GM12892 (cell line): Measurements from ENCODE around the gene C10orf143.

ENCODE experiments used
- POLR2A ChIP-seq: IDR thresholded peaks from 2 replicates; pipeline ENCODE4 v1.6.1; 2011; ENCODE audit warnings: low read depth, low read length, control low read depth
- POLR2AphosphoS5 ChIP-seq: IDR thresholded peaks from 2 replicates; pipeline ENCODE4 v1.6.1; 2011; ENCODE audit warnings: low read depth, low read length, control low read depth
- TAF1 ChIP-seq: IDR thresholded peaks from 2 replicates; pipeline ENCODE4 v1.6.1; 2011; ENCODE audit warnings: low read depth, mild to moderate bottlenecking, control low read depth, low read length, borderline replicate concordance

GRCh38 chr10:130138479-130138866, 27.8 kb upstream of the C10orf143 start:
- TF ChIP-seq TAF1 (no peak), POLR2AphosphoS5 (no peak), POLR2A (no peak)
